Measurements from ENCODE around the gene TPRA1. TPM values are rescaled to one million over a fixed set of nuclear protein-coding genes. Genes with fewer than 3 reads are reported as not detected.

The TPRA1 gene
- total RNA-seq, 1 experiment from 2014 or later, result 24.2 TPM

GRCh38 chr3:127604035-127604434 lies 13.5 kb upstream of the TPRA1 start:
- peaks cover 20% of the 10 kb centered on the region for H3K4me1 Mint-ChIP-seq
- H3K27me3 Mint-ChIP-seq (ENCODE audit: low read depth), result no peaks in the 10 kb centered on the region
- TF ChIP-seq ATF6 (CRISPR knock-in tag; IDR thresholded peaks at IDR 0.05) (no peak), TEAD4 (CRISPR knock-in tag; IDR thresholded peaks at IDR 0.05) (no peak)
- no peak for DNase-seq (ENCODE audit: low spot score)
- ChIA-PET CTCF (no interaction called here), POLR2A (no interaction called here)
- no peak overlapping the region for H3K27ac Mint-ChIP-seq
- no peak for ATAC-seq
- H3K36me3 Mint-ChIP-seq, result peaks cover 83% of the 10 kb centered on the region
- H3K4me3 Mint-ChIP-seq, result no peak overlapping the region
- no peaks in the 10 kb centered on the region for H3K9me3 Mint-ChIP-seq

GRCh38 chr3:127600749-127601456 lies 10.4 kb upstream of the TPRA1 start:
- Mint-ChIP-seq H3K9me3 (no peaks in the 10 kb centered on the region), H3K4me1 (peaks cover 30% of the 10 kb centered on the region), H3K27me3 (ENCODE audit: low read depth) (no peaks in the 10 kb centered on the region; the same call in 1 of the 2 replicates), H3K27ac (no peak overlapping the region), H3K4me3 (peak overlapping the region; percentile 6; the same call in 1 of the 2 replicates), H3K36me3 (peaks cover 56% of the 10 kb centered on the region)
- no peak for TF ChIP-seq MXD4 (CRISPR knock-in tag; IDR thresholded peaks at IDR 0.05; ENCODE audit: borderline replicate concordance)
- no peak for TF ChIP-seq ARID4B (CRISPR knock-in tag; IDR thresholded peaks at IDR 0.05; ENCODE audit: borderline replicate concordance)
- TF ChIP-seq ZNF138 (CRISPR knock-in tag; conservative IDR thresholded peaks at IDR 0.05), result no peak
- no peak for TF ChIP-seq ATF6 (CRISPR knock-in tag; IDR thresholded peaks at IDR 0.05)
- no peak for TF ChIP-seq ATF3 (CRISPR knock-in tag; conservative IDR thresholded peaks at IDR 0.05)
- no peak for TF ChIP-seq TEAD1 (CRISPR knock-in tag; IDR thresholded peaks at IDR 0.05)
- no peak for TF ChIP-seq RORB (CRISPR knock-in tag; IDR thresholded peaks at IDR 0.05)
- TF ChIP-seq NR3C1 (CRISPR knock-in tag; conservative IDR thresholded peaks at IDR 0.05; ENCODE audit: low read depth), result no peak
- ATAC-seq, result no peak
- ChIA-PET CTCF (no interaction called here), POLR2A (no interaction called here)
- no peak for DNase-seq (ENCODE audit: low spot score)

GRCh38 chr3:127598841-127599570 lies 8.5 kb upstream of the TPRA1 start:
- ChIA-PET CTCF (interaction anchor here (1.0 to 6.6 kb wide), 4 partner anchors 24 to 81 kb away, joined by 3 to 77 read pairs (median 8); no protein-coding TSS in a partner anchor), POLR2A (interaction anchor here (0.6 to 1.5 kb wide), 4 partner anchors 9 to 1400 kb away, joined by 3 to 4 read pairs (median 4); partner anchors contain the start of gene TPRA1)
- ATAC-seq (no peak), DNase-seq (ENCODE audit: low spot score) (no peak)
- H3K36me3 Mint-ChIP-seq, result peaks cover 37% of the 10 kb centered on the region
- H3K27me3 Mint-ChIP-seq (ENCODE audit: low read depth), result no peaks in the 10 kb centered on the region; the same call in 1 of the 2 replicates
- no peaks in the 10 kb centered on the region for H3K9me3 Mint-ChIP-seq
- peaks cover 30% of the 10 kb centered on the region for H3K4me1 Mint-ChIP-seq
- peak overlapping the region; percentile 99 for H3K27ac Mint-ChIP-seq
- TF ChIP-seq ERG (CRISPR knock-in tag; IDR thresholded peaks at IDR 0.05), result peak; percentile 48; the same call in 1 of the 2 replicates
- 0 out of 2 replicates have a peak, but pooled peaks have one; percentile 5 for TF ChIP-seq NR3C1 (CRISPR knock-in tag; conservative IDR thresholded peaks at IDR 0.05; ENCODE audit: low read depth)
- no peak for TF ChIP-seq ZNF671 (CRISPR knock-in tag; IDR thresholded peaks at IDR 0.05)
- peak overlapping the region; percentile 86 for H3K4me3 Mint-ChIP-seq
